GM12878 (cell line): ENCODE data around the gene PLS3. TPM values are rescaled to one million over a fixed set of nuclear protein-coding genes. Genes with fewer than 3 reads are reported as not detected.

ENCODE experiments used
- ATAC-seq: fragments of 200-7000 bp; cut with Tn5 transposase; 3 replicates; pipeline ENCODE4 v1.9.1; 2020; ENCODE audit warnings: mild to moderate bottlenecking, moderate library complexity
- BruUV-seq: library from RNA; stranded (reverse); fragments of 400-500 nt; replicated peaks from 2 replicates; lab custom pipeline; 2021; lab: Mats Ljungman, UMichigan
- CTCF ChIA-PET: fragments of 300-600 bp; sonication (Branson Sonifier 250); formaldehyde crosslinking; extraction: SDS; loops from one replicate; lab custom pipeline; 2021; ENCODE audit warnings: inconsistent platforms; lab: Yijun Ruan, JAX
- POLR2A ChIA-PET: fragments of 350-600 bp; formaldehyde crosslinking; extraction: SDS; loops from one replicate; lab custom pipeline; 2021; ENCODE audit warnings: inconsistent platforms; lab: Charles Lee
- RAD21 ChIA-PET: fragments of 300-600 bp; sonication (Branson Sonifier 250); formaldehyde crosslinking; loops from one replicate; lab custom pipeline; 2023; ENCODE audit warnings: antibody characterized with exemption; ENCODE audit not compliant: unreplicated experiment; lab: Charles Lee
- SMC1A ChIA-PET: fragments of 300-600 bp; sonication (Branson Sonifier 250); formaldehyde crosslinking; loops from one replicate; lab custom pipeline; 2023; ENCODE audit not compliant: unreplicated experiment, uncharacterized antibody; lab: Charles Lee
- DNase-seq: peaks from one replicate; pipeline ENCODE4 v3.0.0-alpha.2; 2011; ENCODE audit warnings: low read depth, low spot score
- FAIRE-seq: peaks from 3 replicates; lab custom pipeline; 2011; peaks lifted over from hg19 to GRCh38; lab: Jason Lieb, UNC
- H2AFZ ChIP-seq: 2 replicates; pipeline ENCODE4 v1.6.0; 2011; ENCODE audit warnings: low read depth, low read length, control low read depth; ENCODE audit not compliant: control insufficient read depth
- H3K27ac ChIP-seq: 2 replicates; pipeline ENCODE4 v1.5.1; 2011; ENCODE audit warnings: control low read depth; ENCODE audit not compliant: control insufficient read depth, insufficient read depth
- H3K27me3 ChIP-seq, 2 experiments: replicated peaks in 1 of 2; 2 replicates each; pipeline versions ENCODE4 v1.6.0 to v1.6.1; 2011; ENCODE audit warnings: low read length in 1 of 2; ENCODE audit not compliant: control insufficient read depth in 2 of 2, insufficient read depth in 2 of 2
- H3K36me3 ChIP-seq, 2 experiments: 2 replicates each; pipeline ENCODE4 v1.5.1; 2011; ENCODE audit warnings: low read length in 1 of 2; ENCODE audit not compliant: control insufficient read depth in 2 of 2, insufficient read depth in 2 of 2
- H3K4me1 ChIP-seq: 2 replicates; pipeline ENCODE4 v1.6.1; 2011; ENCODE audit warnings: mild to moderate bottlenecking, low read length, moderate library complexity, mixed read lengths; ENCODE audit not compliant: control insufficient read depth, insufficient read depth
- H3K4me2 ChIP-seq: 2 replicates; pipeline ENCODE4 v1.6.0; 2011; ENCODE audit warnings: control low read depth; ENCODE audit not compliant: control insufficient read depth, insufficient read depth
- H3K4me3 ChIP-seq: fragments of 200-600 bp; sonication (generic); 2 replicates; pipeline ENCODE4 v1.5.1; 2016
- H3K79me2 ChIP-seq: 2 replicates; pipeline ENCODE4 v1.6.0; 2011; ENCODE audit warnings: low read length; ENCODE audit not compliant: control insufficient read depth, insufficient read depth
- H3K9ac ChIP-seq: 2 replicates; pipeline ENCODE4 v1.8.0; 2011; ENCODE audit warnings: low read length, control low read depth, mixed read lengths; ENCODE audit not compliant: control insufficient read depth, insufficient read depth
- H3K9me3 ChIP-seq: replicated peaks from 3 replicates; pipeline ENCODE4 v1.5.1; 2011; ENCODE audit warnings: mild to moderate bottlenecking, low read length; ENCODE audit not compliant: control insufficient read depth, insufficient read depth
- H4K20me1 ChIP-seq: 2 replicates; pipeline ENCODE4 v1.6.0; 2011; ENCODE audit not compliant: control insufficient read depth, insufficient read depth
- ATF3 ChIP-seq: IDR thresholded peaks from 2 replicates; pipeline ENCODE4 v1.6.1; 2011; ENCODE audit warnings: low read depth, mild to moderate bottlenecking, low read length, moderate library complexity, borderline replicate concordance; ENCODE audit errors: extremely low read depth
- IKZF1 ChIP-seq: fragments of 450-650 bp; conservative IDR thresholded peaks from 2 replicates; pipeline ENCODE4 v1.6.1; 2017; ENCODE audit warnings: antibody characterized with exemption, mild to moderate bottlenecking
- KAT2A ChIP-seq: conservative IDR thresholded peaks from 2 replicates; pipeline ENCODE4 v1.6.1; 2011; ENCODE audit warnings: low read depth, low read length; ENCODE audit not compliant: control insufficient read depth
- MTA3 ChIP-seq: IDR thresholded peaks from 2 replicates; pipeline ENCODE4 v1.6.1; 2012; ENCODE audit warnings: low read length, inconsistent platforms, borderline replicate concordance
- NFYA ChIP-seq: IDR thresholded peaks from 2 replicates; pipeline ENCODE4 v1.6.1; 2011; ENCODE audit warnings: low read depth, mild to moderate bottlenecking, low read length, improper control_type of control experiment, borderline replicate concordance
- NR2C2 ChIP-seq: IDR thresholded peaks from 2 replicates; pipeline ENCODE4 v1.6.1; 2011; ENCODE audit warnings: borderline replicate concordance, low read depth; ENCODE audit not compliant: control insufficient read depth, insufficient read length
- PBX3 ChIP-seq: IDR thresholded peaks from 2 replicates; pipeline ENCODE4 v1.6.1; 2011; ENCODE audit warnings: mild to moderate bottlenecking, low read depth, low read length, moderate library complexity; ENCODE audit not compliant: insufficient replicate concordance
- RCOR1 ChIP-seq: conservative IDR thresholded peaks from 2 replicates; pipeline ENCODE4 v1.6.1; 2012; ENCODE audit warnings: low read depth, low read length, improper control_type of control experiment
- SIN3A ChIP-seq: IDR thresholded peaks from 2 replicates; pipeline ENCODE4 v1.6.1; 2012; ENCODE audit warnings: low read depth, low read length, improper control_type of control experiment
- WRNIP1 ChIP-seq: IDR thresholded peaks from 2 replicates; pipeline ENCODE4 v1.6.1; 2011; ENCODE audit warnings: low read depth, low read length, improper control_type of control experiment, borderline replicate concordance
- ZBTB11 ChIP-seq: fragments of 450-650 bp; formaldehyde crosslinking; IDR thresholded peaks from 2 replicates; pipeline ENCODE4 v1.5.0; 2022; ENCODE audit warnings: mild to moderate bottlenecking, missing genetic modification characterization
- ZBTB33 ChIP-seq: fragments of 450-650 bp; IDR thresholded peaks from 2 replicates; pipeline ENCODE4 v1.6.1; 2017; ENCODE audit warnings: mild to moderate bottlenecking
- ZNF384 ChIP-seq: IDR thresholded peaks from 2 replicates; pipeline ENCODE4 v1.6.1; 2012; ENCODE audit warnings: low read depth, mild to moderate bottlenecking, low read length, improper control_type of control experiment, borderline replicate concordance
- WGBS: methylation state at CpG from one replicate; pipeline ENCODE4 v1.1.6; 2016; ENCODE audit warnings: low lambda C conversion rate; ENCODE audit not compliant: insufficient replicate concordance, insufficient coverage; ENCODE audit errors: missing lambda C conversion rate; 5-methylcytosine and 5-hydroxymethylcytosine counted together
- in situ Hi-C: fragments of 300-500 bp; cut with MboI; formaldehyde crosslinking; loops from 9 replicates; pipeline ENCODE4 v1.14.3; 2018; ENCODE audit warnings: mixed read lengths
- intact Hi-C: fragments of 100-400 bp; cut with micrococcal nuclease; formaldehyde crosslinking; loops from one replicate; pipeline ENCODE4 v1.14.2; 2022; ENCODE audit not compliant: unreplicated experiment
- polyA plus RNA-seq, 11 experiments: library from polyadenylated mRNA; depleted of rRNA in 4 of 11; unstranded in 6 of 11; stranded (reverse) in 5 of 11; fragments of >200 nt; fragmentation: Nextera tagmentation in 4 of 11; fragmentation: Illumina TruSeq in 1 of 11; extraction: Ambion mirVana in 4 of 11; extraction: Trizol in 1 of 11; gene quantifications; 1 replicate in 1 of 11; 2 replicates in 10 of 11; pipeline versions ENCODE4 v1.2.1 to v1.2.3, GENCODE V29; 2011 to 2016; ENCODE audit warnings: inconsistent platforms in 2 of 11, missing spikeins in 2 of 11, low read depth in 1 of 11
- total RNA-seq, 4 experiments: library from RNA; depleted of rRNA in 3 of 4; stranded (reverse); fragments of >200 nt in 3 of 4; fragmentation: Illumina TruSeq in 1 of 4; extraction: Trizol in 1 of 4; gene quantifications; 2 replicates each; pipeline versions ENCODE4 v1.2.1 to v1.2.3, GENCODE V29; 2013 to 2021

The PLS3 gene
- total and polyA plus RNA-seq, 10 of the 15 experiments (the other 5 are each of a cell fraction or from before 2014, with no cell fraction given) = 47.6 to 236 (median 174) TPM

- H3K4me2 ChIP-seq = no peak overlapping the region
- no peaks in the 10 kb centered on the region for H3K36me3 ChIP-seq
- no peaks in the 10 kb centered on the region for H3K27me3 ChIP-seq
- H3K9me3 ChIP-seq = no peaks in the 10 kb centered on the region
- in situ Hi-C loops = no loop called here
- ATAC-seq (0 out of 3 replicates have a peak, but pooled peaks have one; percentile 27), DNase-seq (no peak), FAIRE-seq (no peak)
- H3K27ac ChIP-seq = no peak overlapping the region
- intact Hi-C loops = no loop called here
- H2AFZ ChIP-seq = no peak overlapping the region
- no peaks in the 10 kb centered on the region for H3K4me1 ChIP-seq
- POLR2A ChIA-PET = no interaction called here
- RAD21 ChIA-PET = no interaction called here
- H3K79me2 ChIP-seq = no peaks in the 10 kb centered on the region
- 14% methylated on average over 5 of the region's 5 CpGs for WGBS
- H3K4me3 ChIP-seq = no peak overlapping the region
- H3K9ac ChIP-seq = no peak overlapping the region
- SMC1A ChIA-PET = interaction anchor here (0.7 to 1.2 kb wide), 3 partner anchors 10 to 216 kb away, joined by 3 to 4 read pairs (median 3); no protein-coding TSS in a partner anchor
- no TSS peak for BruUV-seq
- H4K20me1 ChIP-seq = no peaks in the 10 kb centered on the region
- CTCF ChIA-PET = no interaction called here
- TF ChIP-seq IKZF1 (no peak), ZBTB33 (no peak), ATF3 (no peak), NFYA (no peak), KAT2A (no peak), NR2C2 (no peak), PBX3 (no peak), ZNF384 (no peak), SIN3A (no peak), WRNIP1 (no peak), ZBTB11 (no peak), MTA3 (no peak), RCOR1 (no peak)
These were observed 7.8 kb upstream of the PLS3 start for GRCh38 chrX:115553171-115553570.
